Measurements from ENCODE around the gene ZNF774. TPM values are rescaled to one million over a fixed set of nuclear protein-coding genes. Genes with fewer than 3 reads are reported as not detected.

Gene ZNF774
- total RNA-seq, 1 donor from 2014 or later: 6.2 TPM

DNA sequence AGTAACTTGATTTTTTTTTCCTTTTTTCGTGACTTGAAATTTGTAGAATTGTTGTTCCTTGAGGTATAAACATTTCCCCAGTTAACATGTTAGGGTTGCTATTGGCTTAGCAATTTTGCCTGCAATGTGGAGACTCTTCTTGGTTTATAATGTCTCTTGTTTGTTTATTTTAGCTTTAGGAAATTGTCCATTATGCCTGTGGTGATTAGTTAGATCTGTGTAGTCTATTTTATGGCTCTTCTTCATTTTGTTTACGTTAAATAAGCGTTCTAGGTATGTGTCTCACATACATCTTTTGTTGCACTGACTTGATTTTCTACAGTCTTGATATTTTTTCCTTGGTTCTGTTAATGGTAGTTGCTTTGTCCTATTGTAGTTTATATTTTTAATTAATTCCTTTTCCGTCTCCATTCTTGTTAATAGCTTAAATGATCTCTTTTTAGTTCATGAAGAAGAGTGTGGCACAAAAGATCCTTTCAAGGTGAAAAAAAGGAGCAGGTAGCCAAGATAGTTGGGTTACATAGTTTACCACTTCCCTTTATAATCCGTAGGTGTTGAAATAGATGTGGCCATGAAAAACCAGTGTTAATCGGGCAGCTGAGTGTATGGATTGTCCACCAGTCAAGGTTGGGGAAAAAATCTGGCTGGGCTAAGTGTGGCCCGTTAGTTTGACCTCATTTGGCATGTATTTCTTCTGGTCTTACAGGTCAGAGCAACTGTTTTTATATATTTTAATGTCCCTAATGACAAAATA is 48.1 kb downstream of the ZNF774 start:
- Mint-ChIP-seq H3K27ac (ENCODE audit: unreplicated experiment) (peak overlapping the region; percentile 93), H3K4me1 (peaks cover 40% of the 10 kb centered on the region), H3K36me3 (ENCODE audit: low read depth) (peaks cover 2% of the 10 kb centered on the region), H3K9me3 (no peaks in the 10 kb centered on the region), H3K27me3 (ENCODE audit: low read depth) (no peaks in the 10 kb centered on the region), H3K4me3 (no peak overlapping the region)
- no peak for TF ChIP-seq CTCF (conservative IDR thresholded peaks at IDR 0.05)
- DNase-seq (ENCODE audit: low read depth, low spot score): no peak

DNA sequence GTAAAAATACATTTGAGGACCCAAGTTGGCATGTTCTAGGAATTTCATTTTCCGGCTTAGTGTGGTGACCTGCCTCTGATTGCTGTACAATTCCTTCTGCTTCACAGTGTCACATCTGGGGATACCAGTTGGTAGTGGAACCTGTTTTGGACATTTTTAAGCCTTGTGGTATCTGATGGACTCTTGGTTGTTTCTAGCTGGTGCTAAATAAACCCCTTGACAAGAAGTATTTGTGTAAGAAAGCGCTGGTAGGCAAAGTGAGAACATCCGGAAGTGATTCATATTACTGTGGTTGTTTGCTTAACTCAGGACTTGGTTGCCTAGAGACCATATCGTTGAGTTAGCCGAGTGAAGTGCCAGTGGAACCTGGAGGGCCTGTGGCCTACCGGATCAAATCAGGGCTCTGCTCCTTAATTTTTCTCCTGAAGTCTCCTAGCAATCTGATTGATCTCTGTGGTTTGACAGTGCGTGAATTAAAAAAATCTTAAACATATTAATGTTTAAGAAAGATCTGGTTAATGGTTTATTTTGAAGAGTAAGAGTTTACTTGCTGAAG is 48.8 kb downstream of the ZNF774 start:
- Mint-ChIP-seq H3K4me3 (peak overlapping the region; percentile 25), H3K4me1 (peaks cover 37% of the 10 kb centered on the region), H3K27me3 (ENCODE audit: low read depth) (no peaks in the 10 kb centered on the region), H3K27ac (ENCODE audit: unreplicated experiment) (peak overlapping the region; percentile 93), H3K9me3 (no peaks in the 10 kb centered on the region), H3K36me3 (ENCODE audit: low read depth) (peaks cover 2% of the 10 kb centered on the region)
- TF ChIP-seq CTCF (conservative IDR thresholded peaks at IDR 0.05): no peak
- no peak for DNase-seq (ENCODE audit: low read depth, low spot score)

GRCh38 chr15:90401495-90401894 is 49.4 kb downstream of the ZNF774 start:
- Mint-ChIP-seq H3K4me1 (peaks cover 33% of the 10 kb centered on the region), H3K9me3 (no peaks in the 10 kb centered on the region), H3K27me3 (ENCODE audit: low read depth) (no peaks in the 10 kb centered on the region), H3K27ac (ENCODE audit: unreplicated experiment) (peak overlapping the region; percentile 20), H3K4me3 (no peak overlapping the region), H3K36me3 (ENCODE audit: low read depth) (no peaks in the 10 kb centered on the region)
- DNase-seq (ENCODE audit: low read depth, low spot score): no peak
- TF ChIP-seq CTCF (conservative IDR thresholded peaks at IDR 0.05): no peak

DNA sequence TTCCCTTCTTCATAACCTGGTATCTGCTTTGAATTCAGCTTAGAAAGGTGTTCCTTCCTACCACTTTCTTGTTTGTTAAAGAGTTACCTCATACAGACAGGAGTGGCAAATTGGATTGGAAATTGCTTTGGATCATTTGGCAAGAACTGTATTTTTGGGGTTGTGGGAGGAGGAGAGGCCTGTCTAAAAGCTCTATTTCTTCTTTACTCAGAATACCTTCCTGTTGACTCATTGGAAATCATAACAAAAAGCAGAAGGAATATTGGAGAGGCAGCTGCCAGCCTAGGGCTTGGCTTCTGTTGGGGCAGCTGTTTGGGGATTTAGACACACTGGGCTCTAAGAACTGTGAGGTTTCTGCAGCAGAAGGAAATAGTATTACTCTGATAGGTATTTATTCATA is 50.1 kb downstream of the ZNF774 start:
- no peaks in the 10 kb centered on the region for H3K36me3 Mint-ChIP-seq (ENCODE audit: low read depth)
- H3K27ac Mint-ChIP-seq (ENCODE audit: unreplicated experiment): peak overlapping the region; percentile 12
- TF ChIP-seq CTCF (conservative IDR thresholded peaks at IDR 0.05): no peak
- H3K4me1 Mint-ChIP-seq: peaks cover 33% of the 10 kb centered on the region
- H3K27me3 Mint-ChIP-seq (ENCODE audit: low read depth): no peaks in the 10 kb centered on the region
- H3K4me3 Mint-ChIP-seq: no peak overlapping the region
- no peaks in the 10 kb centered on the region for H3K9me3 Mint-ChIP-seq
- no peak for DNase-seq (ENCODE audit: low read depth, low spot score)

DNA sequence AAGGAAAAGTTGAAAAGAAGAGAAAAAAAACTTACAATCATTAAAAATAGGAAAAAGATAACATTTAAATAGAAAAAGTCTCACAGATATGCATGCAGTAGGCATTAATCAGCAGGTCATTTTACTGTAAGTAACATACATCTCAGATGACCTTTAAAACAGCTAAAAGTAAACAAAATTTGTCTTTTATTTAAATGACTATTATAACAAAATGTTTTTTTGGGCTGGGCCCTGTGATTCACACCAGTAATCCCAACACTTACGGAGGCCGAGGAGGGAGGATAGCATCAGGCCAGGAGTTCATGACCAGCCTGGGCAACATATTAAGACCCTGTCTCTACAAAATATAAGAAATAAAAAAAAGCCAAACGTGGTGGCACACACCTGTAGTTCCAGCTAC is 50.7 kb downstream of the ZNF774 start:
- Mint-ChIP-seq H3K4me1 (peaks cover 35% of the 10 kb centered on the region), H3K36me3 (ENCODE audit: low read depth) (no peaks in the 10 kb centered on the region), H3K27ac (ENCODE audit: unreplicated experiment) (no peak overlapping the region), H3K9me3 (no peaks in the 10 kb centered on the region), H3K27me3 (ENCODE audit: low read depth) (no peaks in the 10 kb centered on the region), H3K4me3 (no peak overlapping the region)
- no peak for TF ChIP-seq CTCF (conservative IDR thresholded peaks at IDR 0.05)
- no peak for DNase-seq (ENCODE audit: low read depth, low spot score)

Measured in neural crest cell (in vitro differentiated cells).